Mesendoderm (in vitro differentiated cells): Measurements from ENCODE around the gene PRKAR1B.

ENCODE experiments used
- DNase-seq: peaks from one replicate; pipeline ENCODE4 v3.0.0; 2013
- H2AK5ac ChIP-seq: 2 replicates; pipeline ENCODE4 v1.6.1; 2013; ENCODE audit warnings: low read length, inconsistent platforms
- H2BK120ac ChIP-seq: 2 replicates; pipeline ENCODE4 v1.6.1; 2013; ENCODE audit warnings: low read depth, mild to moderate bottlenecking, low read length, moderate library complexity, mixed read lengths
- H2BK15ac ChIP-seq: replicated peaks from 2 replicates; pipeline ENCODE4 v1.6.1; 2013; ENCODE audit warnings: low read depth, mild to moderate bottlenecking, moderate library complexity
- H2BK5ac ChIP-seq: 2 replicates; pipeline ENCODE4 v1.6.1; 2013; ENCODE audit warnings: low read length, inconsistent platforms
- H3K18ac ChIP-seq: 2 replicates; pipeline ENCODE4 v1.6.1; 2013; ENCODE audit warnings: mild to moderate bottlenecking, low read length, mixed read lengths
- H3K23ac ChIP-seq: one replicate; pipeline ENCODE4 v1.6.1; 2013; ENCODE audit warnings: low read length
- H3K27ac ChIP-seq: 2 replicates; pipeline ENCODE4 v1.5.1; 2013; ENCODE audit warnings: low read depth, mild to moderate bottlenecking, inconsistent platforms, low read length, moderate library complexity
- H3K27me3 ChIP-seq: 2 replicates; pipeline ENCODE4 v1.6.1; 2013; ENCODE audit warnings: low read length, control low read depth, mild to moderate bottlenecking, inconsistent platforms; ENCODE audit not compliant: insufficient read depth, poor library complexity
- H3K36me3 ChIP-seq: 2 replicates; pipeline ENCODE4 v1.6.1; 2013; ENCODE audit warnings: low read length, inconsistent platforms; ENCODE audit not compliant: control insufficient read depth, insufficient read depth
- H3K4ac ChIP-seq: one replicate; pipeline ENCODE4 v1.6.1; 2013; ENCODE audit warnings: low read depth, mild to moderate bottlenecking, low read length, moderate library complexity
- H3K4me1 ChIP-seq: 2 replicates; pipeline ENCODE4 v1.6.1; 2013; ENCODE audit warnings: low read depth, low read length, inconsistent platforms; ENCODE audit not compliant: control insufficient read depth
- H3K4me2 ChIP-seq: 2 replicates; pipeline ENCODE4 v1.6.1; 2013; ENCODE audit warnings: low read length
- H3K4me3 ChIP-seq: 2 replicates; pipeline ENCODE4 v1.5.1; 2013; ENCODE audit warnings: mild to moderate bottlenecking, low read length
- H3K56ac ChIP-seq: one replicate; pipeline ENCODE4 v1.6.1; 2013; ENCODE audit warnings: low read length
- H3K79me1 ChIP-seq: 2 replicates; pipeline ENCODE4 v1.6.1; 2013; ENCODE audit warnings: low read length, inconsistent platforms
- H3K79me2 ChIP-seq: 2 replicates; pipeline ENCODE4 v1.6.1; 2013; ENCODE audit warnings: mild to moderate bottlenecking, low read length; ENCODE audit not compliant: control insufficient read depth, insufficient read depth
- H3K9ac ChIP-seq: 2 replicates; pipeline ENCODE4 v1.6.1; 2013; ENCODE audit warnings: low read length, inconsistent platforms
- H4K5ac ChIP-seq: one replicate; pipeline ENCODE4 v1.6.1; 2013; ENCODE audit warnings: low read length
- H4K8ac ChIP-seq: one replicate; pipeline ENCODE4 v1.6.1; 2013; ENCODE audit warnings: low read depth, mild to moderate bottlenecking, control low read depth, low read length, moderate library complexity
- WGBS: extraction: QIAGEN DNeasy Blood & Tissue Kit; methylation state at CpG from one replicate; pipeline ENCODE4 v1.1.7; 2013; ENCODE audit warnings: low lambda C conversion rate, missing lambda C conversion rate; ENCODE audit not compliant: insufficient coverage; ENCODE audit errors: extremely low coverage; 5-methylcytosine and 5-hydroxymethylcytosine counted together

Gene PRKAR1B

DNA sequence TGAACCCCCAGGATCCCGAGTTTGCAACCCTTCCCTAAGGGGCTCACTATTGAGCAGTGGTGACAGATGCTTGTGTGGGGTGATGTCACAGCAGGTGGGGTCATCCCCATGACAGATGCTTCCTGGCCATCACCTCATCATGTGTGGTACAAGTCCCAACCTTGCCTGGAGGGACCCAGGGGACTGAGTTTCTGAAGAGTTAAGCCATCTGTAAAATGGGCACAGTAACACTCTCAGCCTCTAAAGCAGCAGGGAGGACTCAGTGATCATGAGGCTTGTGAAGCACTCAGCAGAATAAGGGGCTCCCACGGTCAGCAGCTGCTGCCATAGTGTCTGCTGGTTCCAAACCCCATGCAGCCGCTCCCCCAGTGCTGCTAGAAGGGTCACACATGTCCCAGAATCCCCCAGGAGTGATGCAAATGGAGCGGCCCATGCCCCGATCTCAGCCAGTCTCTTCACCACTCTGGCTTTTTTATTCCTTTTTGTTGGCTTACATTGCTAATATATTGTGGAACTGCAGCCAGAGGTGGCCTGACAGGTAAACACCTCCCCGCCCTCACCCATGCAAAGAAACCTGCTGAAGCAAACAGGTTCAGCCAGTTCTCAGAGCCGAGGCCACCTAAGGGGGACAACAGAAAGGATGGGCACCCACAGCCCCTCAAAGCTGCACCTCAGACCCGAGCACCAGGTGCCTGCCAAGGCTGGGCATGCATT is 105.4 kb downstream of the PRKAR1B start:
- no peak overlapping the region for H3K18ac ChIP-seq
- no peak overlapping the region for H2BK120ac ChIP-seq
- no peak overlapping the region for H3K9ac ChIP-seq
- H3K4ac ChIP-seq: no peak overlapping the region
- no peak overlapping the region for H3K23ac ChIP-seq
- no peak overlapping the region for H3K4me3 ChIP-seq
- no peak for DNase-seq
- no CpG with 5 or more reads among the region's 8 CpGs for WGBS
- no peaks in the 10 kb centered on the region for H3K36me3 ChIP-seq
- no peaks in the 10 kb centered on the region for H3K27me3 ChIP-seq
- H3K4me2 ChIP-seq: no peak overlapping the region
- H3K4me1 ChIP-seq: no peaks in the 10 kb centered on the region
- no peaks in the 10 kb centered on the region for H3K79me1 ChIP-seq
- H4K8ac ChIP-seq: no peak overlapping the region
- H2BK5ac ChIP-seq: no peak overlapping the region
- no peak overlapping the region for H3K27ac ChIP-seq
- H4K5ac ChIP-seq: no peak overlapping the region
- H3K56ac ChIP-seq: no peak overlapping the region
- H2AK5ac ChIP-seq: no peak overlapping the region
- no peaks in the 10 kb centered on the region for H3K79me2 ChIP-seq
- no peak overlapping the region for H2BK15ac ChIP-seq

DNA sequence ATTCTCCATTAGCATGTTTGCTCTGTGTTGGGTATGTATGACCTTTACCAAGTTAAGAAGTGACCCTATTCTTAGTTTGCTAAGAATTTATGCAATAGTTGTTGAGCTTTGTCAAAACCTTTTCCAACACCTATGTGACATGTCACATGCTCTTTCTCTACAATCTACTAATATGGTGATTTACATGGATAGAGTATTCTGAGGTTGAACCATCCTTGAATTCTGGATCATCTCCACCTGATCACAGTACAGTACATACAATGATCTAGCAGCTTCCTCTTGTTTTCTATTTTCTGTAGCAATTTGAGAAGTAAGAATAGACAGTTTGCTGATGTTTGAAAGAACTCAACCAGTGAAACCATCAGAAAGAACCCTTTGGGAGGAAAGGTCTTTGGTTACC is 106.2 kb downstream of the PRKAR1B start:
- Histone ChIP-seq H3K79me2 (no peaks in the 10 kb centered on the region), H2BK120ac (no peak overlapping the region), H2BK15ac (no peak overlapping the region), H3K4ac (no peak overlapping the region), H3K4me1 (no peaks in the 10 kb centered on the region), H2AK5ac (no peak overlapping the region), H3K18ac (no peak overlapping the region), H2BK5ac (no peak overlapping the region), H3K27me3 (no peaks in the 10 kb centered on the region), H3K23ac (no peak overlapping the region), H3K36me3 (no peaks in the 10 kb centered on the region), H3K27ac (no peak overlapping the region), H3K9ac (no peak overlapping the region), H3K4me3 (no peak overlapping the region), H4K5ac (no peak overlapping the region), H3K79me1 (no peaks in the 10 kb centered on the region), H3K4me2 (no peak overlapping the region), H4K8ac (no peak overlapping the region), H3K56ac (no peak overlapping the region)
- no peak for DNase-seq

DNA sequence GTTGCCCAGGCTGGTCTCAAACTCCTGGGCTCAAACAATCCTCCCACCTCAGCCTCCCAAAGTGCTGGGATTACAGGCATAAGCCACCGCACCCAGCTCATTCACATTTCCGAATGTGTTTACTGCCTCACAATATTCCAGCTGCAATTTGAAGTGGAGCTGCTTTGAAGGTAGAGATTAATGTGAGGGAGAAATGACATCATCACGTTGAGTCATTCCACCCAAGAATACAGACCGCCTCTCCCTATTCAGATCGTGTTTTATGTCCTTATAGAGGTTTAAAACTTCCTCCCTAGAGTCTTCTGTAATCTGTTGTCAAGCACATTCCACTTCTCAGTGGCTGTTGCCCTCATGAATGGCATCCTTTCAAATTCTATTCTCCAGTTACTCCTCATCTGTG is 107.0 kb downstream of the PRKAR1B start:
- no peaks in the 10 kb centered on the region for H3K79me1 ChIP-seq
- H3K4me2 ChIP-seq: no peak overlapping the region
- H3K56ac ChIP-seq: no peak overlapping the region
- no peak overlapping the region for H2BK5ac ChIP-seq
- H3K18ac ChIP-seq: no peak overlapping the region
- no peak overlapping the region for H4K8ac ChIP-seq
- H3K4me1 ChIP-seq: no peaks in the 10 kb centered on the region
- no peaks in the 10 kb centered on the region for H3K79me2 ChIP-seq
- H4K5ac ChIP-seq: no peak overlapping the region
- no peak overlapping the region for H3K4ac ChIP-seq
- no peak overlapping the region for H2BK15ac ChIP-seq
- no peak overlapping the region for H3K27ac ChIP-seq
- peak; percentile 29 for DNase-seq
- H2AK5ac ChIP-seq: no peak overlapping the region
- H3K27me3 ChIP-seq: no peaks in the 10 kb centered on the region
- no peaks in the 10 kb centered on the region for H3K36me3 ChIP-seq
- WGBS: no CpG with 5 or more reads among the region's 5 CpGs
- H3K9ac ChIP-seq: no peak overlapping the region
- H3K23ac ChIP-seq: no peak overlapping the region
- no peak overlapping the region for H2BK120ac ChIP-seq
- H3K4me3 ChIP-seq: no peak overlapping the region

DNA sequence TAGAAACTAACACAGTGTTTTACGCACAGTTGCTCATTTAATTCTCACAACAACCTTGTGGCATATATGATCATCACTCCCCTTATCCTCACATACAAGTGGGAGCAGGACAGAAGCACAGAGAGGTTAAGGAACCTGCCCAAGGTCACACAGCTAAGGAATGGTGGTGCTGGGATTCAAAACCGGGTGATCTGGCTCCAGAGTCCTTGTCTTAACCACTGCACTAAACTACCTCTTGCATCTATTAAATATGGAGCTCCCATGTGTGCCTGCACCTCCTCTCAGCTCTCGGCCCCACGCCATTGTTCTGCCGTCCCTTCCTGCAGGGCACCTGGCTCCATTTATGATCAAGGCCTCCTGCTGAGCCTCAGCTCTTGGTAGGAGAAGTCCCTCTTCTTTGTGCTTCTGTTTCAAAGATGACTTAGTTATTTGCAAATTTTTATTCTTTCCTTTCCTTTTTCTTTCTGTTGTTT is 107.7 kb downstream of the PRKAR1B start:
- H3K4me2 ChIP-seq: no peak overlapping the region
- H2AK5ac ChIP-seq: no peak overlapping the region
- H3K4ac ChIP-seq: no peak overlapping the region
- H3K4me1 ChIP-seq: no peaks in the 10 kb centered on the region
- no peak overlapping the region for H3K56ac ChIP-seq
- H3K18ac ChIP-seq: no peak overlapping the region
- no peak for DNase-seq
- H3K4me3 ChIP-seq: no peak overlapping the region
- no peak overlapping the region for H4K8ac ChIP-seq
- no peak overlapping the region for H2BK5ac ChIP-seq
- no peak overlapping the region for H3K23ac ChIP-seq
- WGBS: no CpG with 5 or more reads among the region's 5 CpGs
- H3K36me3 ChIP-seq: no peaks in the 10 kb centered on the region
- H3K27me3 ChIP-seq: no peaks in the 10 kb centered on the region
- no peaks in the 10 kb centered on the region for H3K79me2 ChIP-seq
- no peak overlapping the region for H2BK120ac ChIP-seq
- H3K9ac ChIP-seq: no peak overlapping the region
- H3K79me1 ChIP-seq: no peaks in the 10 kb centered on the region
- H4K5ac ChIP-seq: no peak overlapping the region
- H2BK15ac ChIP-seq: no peak overlapping the region
- no peak overlapping the region for H3K27ac ChIP-seq

DNA sequence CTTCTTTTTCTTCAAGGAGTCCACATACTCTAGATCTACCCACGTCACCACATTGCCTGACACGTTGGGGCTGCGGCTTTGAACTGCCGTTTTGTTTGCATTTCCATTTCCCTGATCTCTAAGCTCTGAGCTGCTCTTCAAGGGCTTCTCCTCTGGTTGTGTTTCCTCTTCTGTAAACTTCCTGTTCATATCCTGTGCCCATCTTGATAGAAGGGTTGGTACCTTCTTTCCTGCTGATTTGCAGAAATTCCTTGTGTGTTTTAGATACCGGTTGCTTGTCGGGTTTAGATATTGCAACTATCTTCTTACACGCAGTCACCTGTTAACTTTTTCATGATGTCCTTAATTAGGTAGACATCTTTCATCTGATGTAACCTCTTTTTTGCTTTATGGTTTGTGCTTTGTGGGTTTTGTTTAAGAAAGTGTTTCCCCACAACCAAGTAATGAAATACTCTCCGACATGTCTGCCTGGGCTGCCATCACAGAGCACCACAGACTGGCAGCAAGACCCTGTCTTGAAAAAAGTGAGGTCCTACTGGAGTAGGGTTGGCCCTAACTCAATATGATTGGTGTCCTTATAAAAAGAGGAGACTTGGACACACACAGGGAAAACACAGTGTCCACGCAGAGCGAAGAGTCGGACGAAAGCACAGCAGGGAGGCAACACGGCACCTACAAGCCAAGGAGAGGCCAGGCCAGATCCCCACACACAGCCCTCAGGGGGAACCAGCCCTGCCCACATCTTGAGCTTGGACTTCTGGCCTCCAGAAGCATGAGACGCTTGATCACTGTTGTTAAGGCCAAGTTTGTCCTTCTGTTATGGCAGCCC is 108.3 kb downstream of the PRKAR1B start:
- no peak overlapping the region for H3K4me3 ChIP-seq
- H3K79me2 ChIP-seq: no peaks in the 10 kb centered on the region
- no peak overlapping the region for H3K4me2 ChIP-seq
- H2BK120ac ChIP-seq: no peak overlapping the region
- DNase-seq: no peak
- no peaks in the 10 kb centered on the region for H3K4me1 ChIP-seq
- no peak overlapping the region for H3K27ac ChIP-seq
- no peaks in the 10 kb centered on the region for H3K36me3 ChIP-seq
- H3K4ac ChIP-seq: no peak overlapping the region
- H2BK5ac ChIP-seq: no peak overlapping the region
- no peak overlapping the region for H2BK15ac ChIP-seq
- no peak overlapping the region for H4K5ac ChIP-seq
- no peaks in the 10 kb centered on the region for H3K79me1 ChIP-seq
- H3K9ac ChIP-seq: no peak overlapping the region
- no peak overlapping the region for H2AK5ac ChIP-seq
- no peak overlapping the region for H3K56ac ChIP-seq
- H3K23ac ChIP-seq: no peak overlapping the region
- H3K18ac ChIP-seq: no peak overlapping the region
- WGBS: no CpG with 5 or more reads among the region's 14 CpGs
- H4K8ac ChIP-seq: no peak overlapping the region
- no peaks in the 10 kb centered on the region for H3K27me3 ChIP-seq
